HCT116 (cell line): ENCODE data around the gene OR6K3. TPM values are rescaled to one million over a fixed set of nuclear protein-coding genes. Genes with fewer than 3 reads are reported as not detected.

Experiments used
- ATAC-seq: fragments of 200-7000 bp; cut with Tn5 transposase; 2 replicates; pipeline ENCODE4 v1.9.1; 2020; ENCODE audit warnings: mild to moderate bottlenecking, moderate library complexity
- BruUV-seq: library from RNA; stranded (reverse); fragments of 400-500 nt; replicated peaks from 2 replicates; lab custom pipeline; 2021; lab: Mats Ljungman, UMichigan
- CTCF ChIA-PET: fragments of 300-600 bp; sonication (Branson Sonifier 250); formaldehyde crosslinking; loops from one replicate; lab custom pipeline; 2021; ENCODE audit warnings: antibody characterized with exemption; lab: Charles Lee
- POLR2A ChIA-PET: fragments of 300-600, 350-600 bp; sonication (Branson Sonifier 250); formaldehyde crosslinking; loops from one replicate; lab custom pipeline; 2021; ENCODE audit warnings: antibody characterized with exemption; lab: Charles Lee
- RAD21 ChIA-PET, 2 experiments: fragments of 300-600 bp; sonication (Branson Sonifier 250); formaldehyde crosslinking; loops; one replicate each; lab custom pipeline; 2023; ENCODE audit warnings: low total read pairs in 2 of 2; ENCODE audit not compliant: uncharacterized antibody in 2 of 2, unreplicated experiment in 2 of 2, low non-redundant PET in 1 of 2; lab: Charles Lee
- DNase-seq: peaks from one replicate; pipeline ENCODE4 v3.0.0-alpha.2; 2010; ENCODE audit warnings: low read depth, low spot score
- H2AFZ ChIP-seq: fragments of 200-600 bp; shearing (Covaris generic), sonication (generic); 2 replicates; pipeline ENCODE4 v1.6.1; 2017; ENCODE audit warnings: low read depth, mixed run types, mixed read lengths, antibody characterized with exemption, low read length; ENCODE audit not compliant: poor library complexity, severe bottlenecking
- H3K27ac ChIP-seq: 2 replicates; pipeline ENCODE4 v1.5.1; 2012; ENCODE audit warnings: low read depth, low read length
- H3K27me3 ChIP-seq: fragments of 200-600 bp; sonication (generic); 2 replicates; pipeline ENCODE4 v1.6.1; 2016; ENCODE audit warnings: mixed run types, low read length, mixed read lengths; ENCODE audit not compliant: insufficient read depth
- H3K36me3 ChIP-seq, 2 experiments: fragments of 200-500 bp in 1 of 2; fragments of 200-600 bp in 1 of 2; sonication (Bioruptor generic) in 1 of 2; sonication (generic) in 1 of 2; 2 replicates each; pipeline versions ENCODE4 v1.5.1 to v1.6.1; 2014 to 2016; ENCODE audit warnings: low read length in 2 of 2, inconsistent platforms in 1 of 2, mixed read lengths in 1 of 2, mixed run types in 1 of 2; ENCODE audit not compliant: insufficient read depth in 2 of 2, control insufficient read depth in 1 of 2
- H3K4me1 ChIP-seq, 2 experiments: fragments of 200-600 bp in 1 of 2; sonication (generic) in 1 of 2; 2 replicates each; pipeline versions ENCODE4 v1.5.1 to v1.6.1; 2012 to 2017; ENCODE audit warnings: low read length in 2 of 2, inconsistent platforms in 1 of 2, mild to moderate bottlenecking in 1 of 2, mixed read lengths in 1 of 2, mixed run types in 1 of 2, moderate library complexity in 1 of 2; ENCODE audit not compliant: insufficient read depth in 2 of 2, control insufficient read depth in 1 of 2
- H3K4me2 ChIP-seq: fragments of 200-600 bp; sonication (generic); 2 replicates; pipeline ENCODE4 v1.6.1; 2017; ENCODE audit warnings: mixed run types, low read length, mixed read lengths
- H3K4me3 ChIP-seq, 2 experiments: fragments of 200-600 bp in 1 of 2; sonication (generic) in 1 of 2; replicated peaks in 1 of 2; 2 replicates each; pipeline ENCODE4 v1.5.1; 2011 to 2016; ENCODE audit warnings: low read length in 2 of 2, control low read depth in 1 of 2, low read depth in 1 of 2, mild to moderate bottlenecking in 1 of 2, mixed read lengths in 1 of 2, mixed run types in 1 of 2
- H3K79me2 ChIP-seq: fragments of 200-600 bp; sonication (generic); 2 replicates; pipeline ENCODE4 v1.6.1; 2017; ENCODE audit warnings: mild to moderate bottlenecking, mixed run types, low read length, moderate library complexity, mixed read lengths; ENCODE audit not compliant: insufficient read depth
- H3K9ac ChIP-seq: fragments of 200-600 bp; sonication (generic); 2 replicates; pipeline ENCODE4 v1.6.1; 2016; ENCODE audit warnings: low read length, mixed read lengths
- H3K9me2 ChIP-seq: fragments of 200-600 bp; sonication (generic), shearing (Covaris generic); 2 replicates; pipeline ENCODE4 v1.6.1; 2017; ENCODE audit warnings: mixed run types, mild to moderate bottlenecking, moderate library complexity; ENCODE audit not compliant: insufficient read depth
- H3K9me3 ChIP-seq, 2 experiments: fragments of 200-500 bp in 1 of 2; fragments of 200-600 bp in 1 of 2; sonication (Bioruptor generic) in 1 of 2; sonication (generic) in 1 of 2; 2 replicates each; pipeline ENCODE4 v1.6.1; 2014 to 2017; ENCODE audit warnings: low read length in 2 of 2, mixed read lengths in 2 of 2, inconsistent platforms in 1 of 2, low read depth in 1 of 2, mild to moderate bottlenecking in 1 of 2, mixed run types in 1 of 2, moderate library complexity in 1 of 2; ENCODE audit not compliant: control insufficient read depth in 1 of 2, insufficient read depth in 1 of 2
- H4K20me1 ChIP-seq: fragments of 200-600 bp; sonication (generic), shearing (Covaris generic); 2 replicates; pipeline ENCODE4 v1.6.1; 2017; ENCODE audit warnings: mixed run types, mild to moderate bottlenecking, moderate library complexity; ENCODE audit not compliant: insufficient read depth
- ATF3 ChIP-seq: IDR thresholded peaks from 2 replicates; pipeline ENCODE4 v1.6.1; 2012
- CBX3 ChIP-seq: IDR thresholded peaks from 2 replicates; pipeline ENCODE4 v1.6.1; 2012; ENCODE audit warnings: low read depth
- CTCF ChIP-seq, 3 experiments: fragments of 200-600 bp in 1 of 3; sonication (generic) in 1 of 3; IDR thresholded peaks in 2 of 3; conservative IDR thresholded peaks in 1 of 3; 2 replicates each; pipeline ENCODE4 v1.5.1; 2012 to 2017; ENCODE audit warnings: low read depth in 2 of 3, low read length in 2 of 3, antibody characterized with exemption in 1 of 3, borderline replicate concordance in 1 of 3, control low read depth in 1 of 3, mild to moderate bottlenecking in 1 of 3, mixed read lengths in 1 of 3, mixed run types in 1 of 3, moderate library complexity in 1 of 3; ENCODE audit not compliant: insufficient read depth in 1 of 3
- EZH2 ChIP-seq: fragments of 200-600 bp; sonication (generic); IDR thresholded peaks from 2 replicates; pipeline ENCODE4 v1.6.1; 2017; ENCODE audit warnings: antibody characterized with exemption, mixed run types
- POLR2A ChIP-seq: IDR thresholded peaks from 2 replicates; pipeline ENCODE4 v1.7.0; 2011; ENCODE audit warnings: borderline replicate concordance; ENCODE audit not compliant: insufficient read depth, insufficient read length; ENCODE audit errors: extremely low read depth
- REST ChIP-seq: IDR thresholded peaks from 2 replicates; pipeline ENCODE4 v1.6.1; 2012; ENCODE audit warnings: low read depth
- SIN3A ChIP-seq: IDR thresholded peaks from 2 replicates; pipeline ENCODE4 v1.6.1; 2012; ENCODE audit warnings: low read depth
- YY1 ChIP-seq: IDR thresholded peaks from 2 replicates; pipeline ENCODE4 v1.6.1; 2011; ENCODE audit warnings: low read length, low read depth, moderate library complexity, mild to moderate bottlenecking; ENCODE audit not compliant: insufficient replicate concordance; ENCODE audit errors: extremely low read depth
- ZNF274 ChIP-seq: fragments of 200-500 bp; sonication (Bioruptor generic); IDR thresholded peaks from 2 replicates; pipeline ENCODE4 v1.6.1; 2014; ENCODE audit warnings: mild to moderate bottlenecking, low read depth, low read length, inconsistent platforms
- intact Hi-C: fragments of 100-400 bp; cut with micrococcal nuclease; formaldehyde crosslinking; loops from 2 replicates; pipeline ENCODE4 v1.10.0; 2022
- total RNA-seq: library from RNA; stranded (reverse); gene quantifications from one replicate; pipeline ENCODE4 v1.2.1, GENCODE V29; 2021; ENCODE audit not compliant: unreplicated experiment

Gene OR6K3
- total RNA-seq, 1 experiment from 2014 or later, result not detected

- Histone ChIP-seq H3K4me2 (no peak overlapping the region), H3K9ac (no peak overlapping the region), H3K9me2 (no peaks in the 10 kb centered on the region), H3K79me2 (no peaks in the 10 kb centered on the region), H3K36me3 (no peaks in the 10 kb centered on the region), H3K4me1 (no peaks in the 10 kb centered on the region), H3K27ac (no peak overlapping the region), H3K4me3 (no peak overlapping the region), H3K27me3 (no peaks in the 10 kb centered on the region), H3K9me3 (no peaks in the 10 kb centered on the region), H2AFZ (no peak overlapping the region), H4K20me1 (no peaks in the 10 kb centered on the region)
- no peak for TF ChIP-seq EZH2
- TF ChIP-seq SIN3A, result no peak
- TF ChIP-seq REST, result no peak
- no peak for TF ChIP-seq CBX3
- no peak for TF ChIP-seq ZNF274
- no peak for TF ChIP-seq ATF3
- TF ChIP-seq POLR2A, result no peak
- no peak for TF ChIP-seq YY1
- no peak for TF ChIP-seq CTCF (IDR thresholded peaks at IDR 0.05 in 2 of 3, conservative IDR thresholded peaks at IDR 0.05 in 1 of 3; ENCODE audit: borderline replicate concordance in 1 of 3, insufficient read depth in 1 of 3, low read depth in 2 of 3, low read length in 2 of 3)
- ChIA-PET CTCF (no interaction called here), POLR2A (no interaction called here), RAD21 (no interaction called here)
- intact Hi-C loops, result no loop called here
- no peak for ATAC-seq
- BruUV-seq, result no TSS peak
- no peak for DNase-seq
Observed at GRCh38 chr1:158732524-158732923, 12.0 kb upstream of the OR6K3 start.
